Retinal pigment epithelial cell (primary cell): ENCODE results near the gene GIN1.

ENCODE experiments used
- DNase-seq: peaks from one replicate; pipeline ENCODE4 v3.0.0-alpha.2; 2010; ENCODE audit warnings: low read depth
- H3K4me3 ChIP-seq: 2 replicates; pipeline ENCODE4 v1.5.1; 2011; ENCODE audit warnings: mild to moderate bottlenecking, low read length, control low read depth, moderate library complexity
- TF ChIP-seq, protein P1 (sequence below): conservative IDR thresholded peaks from 2 replicates; pipeline ENCODE4 v1.5.1; 2011; ENCODE audit warnings: low read depth, low read length, control low read depth, inconsistent platforms

Gene GIN1

GRCh38 chr5:103138202-103138690 is 18.3 kb upstream of the GIN1 start:
- TF ChIP-seq, protein P1, sequence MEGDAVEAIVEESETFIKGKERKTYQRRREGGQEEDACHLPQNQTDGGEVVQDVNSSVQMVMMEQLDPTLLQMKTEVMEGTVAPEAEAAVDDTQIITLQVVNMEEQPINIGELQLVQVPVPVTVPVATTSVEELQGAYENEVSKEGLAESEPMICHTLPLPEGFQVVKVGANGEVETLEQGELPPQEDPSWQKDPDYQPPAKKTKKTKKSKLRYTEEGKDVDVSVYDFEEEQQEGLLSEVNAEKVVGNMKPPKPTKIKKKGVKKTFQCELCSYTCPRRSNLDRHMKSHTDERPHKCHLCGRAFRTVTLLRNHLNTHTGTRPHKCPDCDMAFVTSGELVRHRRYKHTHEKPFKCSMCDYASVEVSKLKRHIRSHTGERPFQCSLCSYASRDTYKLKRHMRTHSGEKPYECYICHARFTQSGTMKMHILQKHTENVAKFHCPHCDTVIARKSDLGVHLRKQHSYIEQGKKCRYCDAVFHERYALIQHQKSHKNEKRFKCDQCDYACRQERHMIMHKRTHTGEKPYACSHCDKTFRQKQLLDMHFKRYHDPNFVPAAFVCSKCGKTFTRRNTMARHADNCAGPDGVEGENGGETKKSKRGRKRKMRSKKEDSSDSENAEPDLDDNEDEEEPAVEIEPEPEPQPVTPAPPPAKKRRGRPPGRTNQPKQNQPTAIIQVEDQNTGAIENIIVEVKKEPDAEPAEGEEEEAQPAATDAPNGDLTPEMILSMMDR, result no peak
- no peak for DNase-seq
- no peak overlapping the region for H3K4me3 ChIP-seq

DNA sequence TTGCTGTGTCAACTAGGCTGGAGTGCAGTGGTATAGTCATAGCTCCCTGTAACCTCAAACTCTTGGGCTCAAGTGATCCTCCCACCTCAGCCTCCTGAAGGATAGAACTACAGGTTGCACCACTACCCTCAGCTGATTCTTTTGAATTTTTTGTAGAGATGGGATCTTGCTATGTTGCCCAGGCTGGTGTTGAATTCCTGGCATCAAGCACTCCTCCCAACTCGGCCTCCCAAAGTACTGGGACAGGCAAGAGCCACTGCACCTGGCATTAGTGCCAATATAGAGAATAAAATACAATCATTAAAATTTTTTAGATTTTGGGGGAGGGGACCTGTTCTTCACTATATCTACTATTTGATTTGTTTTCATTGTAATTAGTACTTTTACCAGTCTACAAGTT is 15.5 kb upstream of the GIN1 start:
- TF ChIP-seq, protein P1, result no peak
- DNase-seq, result no peak
- H3K4me3 ChIP-seq, result no peak overlapping the region

DNA sequence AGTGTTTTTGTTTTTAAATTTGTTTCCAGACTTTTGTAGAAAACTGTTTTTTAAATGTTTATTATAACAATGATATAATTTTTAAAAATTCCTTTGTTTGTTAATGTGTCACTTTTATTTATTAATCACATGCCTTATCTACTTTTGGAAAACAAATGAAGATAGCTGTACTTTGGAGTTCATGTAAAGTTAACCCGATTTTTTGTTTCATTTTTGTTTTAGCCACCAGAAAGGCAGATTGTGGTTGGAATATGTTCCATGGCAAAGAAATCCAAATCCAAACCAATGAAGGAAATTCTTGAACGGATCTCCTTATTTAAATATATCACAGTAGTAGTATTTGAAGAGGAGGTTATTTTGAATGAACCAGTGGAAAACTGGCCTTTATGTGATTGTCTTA is 13.3 kb upstream of the GIN1 start:
- H3K4me3 ChIP-seq, result no peak overlapping the region
- DNase-seq, result no peak
- TF ChIP-seq, protein P1, result no peak

DNA sequence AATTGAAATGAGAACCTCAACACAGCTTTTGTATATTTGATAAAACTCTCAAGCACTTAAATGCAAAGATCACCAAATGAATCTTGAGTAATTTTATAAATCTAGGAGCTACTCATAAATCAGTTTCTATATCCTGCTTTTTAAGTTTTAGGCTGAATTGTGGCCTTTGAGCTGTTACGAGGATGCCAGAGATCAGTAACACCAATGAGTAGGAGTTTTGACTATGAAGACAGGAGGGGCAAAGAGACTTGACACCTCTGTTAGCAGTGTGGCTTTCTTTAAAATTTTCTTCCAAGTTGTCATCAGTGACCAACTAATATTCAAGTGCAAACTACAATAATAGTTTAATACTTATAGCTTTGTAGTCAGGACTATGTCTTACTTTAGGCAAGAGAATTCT is 12.7 kb upstream of the GIN1 start:
- TF ChIP-seq, protein P1, result no peak
- no peak for DNase-seq
- no peak overlapping the region for H3K4me3 ChIP-seq

- TF ChIP-seq, protein P1, result no peak
- DNase-seq, result no peak
- no peak overlapping the region for H3K4me3 ChIP-seq
Observed at GRCh38 chr5:103128202-103128601, 8.3 kb upstream of the GIN1 start.

GRCh38 chr5:103127292-103127817 is 7.4 kb upstream of the GIN1 start:
- no peak for DNase-seq
- no peak overlapping the region for H3K4me3 ChIP-seq
- TF ChIP-seq, protein P1, result no peak

- no peak overlapping the region for H3K4me3 ChIP-seq
- no peak for DNase-seq
- TF ChIP-seq, protein P1, result no peak
Observed at GRCh38 chr5:103126557-103126956, 6.6 kb upstream of the GIN1 start.
